Umbilical cord (tissue), 2 donors: ENCODE results near the gene OR1E1. TPM values are rescaled to one million over a fixed set of nuclear protein-coding genes. Genes with fewer than 3 reads are reported as not detected.
"Not testable (repeated sequence)": the region's sequence is repeated elsewhere in the genome, so short reads cannot be mapped to it uniquely, and the experiment has no call there.

Experiments used
- DNase-seq: peaks from one replicate; pipeline ENCODE4 v3.0.0-alpha.2; 2015; ENCODE audit warnings: low spot score
- total RNA-seq: library from RNA; depleted of rRNA; stranded (reverse); fragments of >200 nt; gene quantifications from one replicate; pipeline ENCODE4 v1.2.3, GENCODE V29; 2014; ENCODE audit warnings: low replicate concordance; ENCODE audit not compliant: insufficient read depth

OR1E1 gene
- not detected for total RNA-seq

GRCh38 chr17:3398310-3398709 lies at the start of gene OR1E1:
OR1E1 (minus strand) TSS chr17:3398410; CDS start chr17:3398410, 0 bp downstream.
- DNase-seq: no peak

DNA sequence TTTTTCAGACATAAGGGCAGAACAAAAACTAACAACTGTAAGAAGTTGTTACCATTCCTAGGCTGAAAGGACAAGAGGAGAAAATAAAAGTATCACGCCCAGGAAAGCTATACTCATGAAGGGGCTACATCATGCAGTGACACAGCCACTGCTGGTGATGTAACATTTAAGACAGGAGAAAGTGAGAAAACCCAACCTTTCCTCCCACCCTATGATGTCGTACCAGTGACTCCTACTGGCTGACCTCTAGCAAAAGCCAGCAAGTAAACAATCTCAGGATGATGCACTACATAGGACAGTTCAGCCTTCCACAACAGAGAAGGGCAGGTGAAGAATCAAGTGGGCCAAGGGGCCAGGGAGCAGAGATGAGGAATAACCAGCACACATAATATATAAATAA lies 49.4 kb upstream of the OR1E1 start:
- no peak for DNase-seq

GRCh38 chr17:3440451-3440850 lies 42.2 kb upstream of the OR1E1 start:
- DNase-seq: no peak

DNA sequence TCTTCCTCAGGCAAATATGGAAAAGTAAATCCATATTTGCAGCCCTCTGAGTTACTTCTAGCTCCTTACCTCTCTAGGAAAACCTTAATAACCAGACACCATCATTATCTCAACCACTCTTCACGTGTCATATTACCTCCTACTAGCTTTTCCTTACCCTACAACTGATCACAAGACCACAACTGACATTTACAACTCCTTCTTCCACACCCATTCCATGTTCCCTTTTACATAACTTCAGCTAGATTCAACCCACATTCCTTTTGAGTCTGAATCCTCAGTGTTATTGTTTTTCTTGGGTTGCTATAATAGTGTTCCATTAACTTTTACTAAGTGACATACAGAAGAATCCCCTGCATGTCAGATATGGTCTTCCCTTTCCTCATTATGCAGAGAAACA lies 40.2 kb upstream of the OR1E1 start:
- DNase-seq: no peak

GRCh38 chr17:3433741-3434140 lies 35.5 kb upstream of the OR1E1 start, which contains the start of gene OR1E2:
OR1E2 (minus strand) TSS chr17:3433841; CDS start chr17:3433841, 0 bp downstream.
- DNase-seq: no peak

- DNase-seq: peak; percentile 0
These were observed 35.0 kb upstream of the OR1E1 start for GRCh38 chr17:3433215-3433614.

DNA sequence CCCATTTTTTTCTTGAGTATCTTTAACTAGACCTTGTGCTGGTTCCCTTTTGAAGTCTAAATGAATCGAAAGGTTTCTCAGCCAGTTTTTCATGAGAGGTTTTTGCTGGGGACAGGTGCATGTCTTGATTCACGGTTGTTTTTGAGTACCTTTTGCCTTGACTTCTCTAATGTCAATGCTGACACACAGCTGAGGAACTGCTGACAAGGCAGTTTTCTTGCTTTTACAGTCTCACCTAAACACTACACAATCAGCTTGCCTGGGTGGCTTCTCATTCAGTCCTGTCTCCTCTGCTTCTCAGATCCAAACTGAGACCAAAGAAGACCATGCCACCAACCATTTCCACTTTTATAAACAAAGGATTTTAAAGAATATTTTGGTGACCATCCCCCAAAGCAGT lies 20.0 kb upstream of the OR1E1 start:
- DNase-seq: no peak

- DNase-seq: no peak
These were observed 17.4 kb upstream of the OR1E1 start for GRCh38 chr17:3415610-3416009.

DNA sequence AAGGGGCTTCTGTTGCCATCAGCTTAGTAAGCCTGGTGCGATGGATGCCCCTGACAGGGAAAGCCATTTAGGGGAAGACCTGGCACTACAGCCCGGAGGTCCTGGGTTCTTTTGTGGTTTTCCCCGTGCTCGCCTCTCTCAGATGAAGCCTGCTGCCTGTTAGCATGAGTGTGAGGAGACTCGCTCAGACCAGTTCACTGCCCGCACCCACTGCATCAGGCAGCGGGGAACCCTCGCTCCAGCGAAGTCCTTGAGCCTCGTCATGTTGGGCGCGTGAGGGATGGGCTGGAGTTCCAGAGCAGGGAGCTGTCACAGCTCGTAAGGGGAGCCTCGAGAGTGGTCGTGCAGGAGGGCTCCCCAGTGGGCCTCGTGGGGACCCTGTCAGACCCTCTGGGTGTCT lies 14.0 kb upstream of the OR1E1 start:
- DNase-seq: not testable (repeated sequence)

GRCh38 chr17:3411070-3411469 lies 12.9 kb upstream of the OR1E1 start, which contains the start of gene OR3A3:
OR3A3 (plus strand) TSS chr17:3411370.
- no peak for DNase-seq

DNA sequence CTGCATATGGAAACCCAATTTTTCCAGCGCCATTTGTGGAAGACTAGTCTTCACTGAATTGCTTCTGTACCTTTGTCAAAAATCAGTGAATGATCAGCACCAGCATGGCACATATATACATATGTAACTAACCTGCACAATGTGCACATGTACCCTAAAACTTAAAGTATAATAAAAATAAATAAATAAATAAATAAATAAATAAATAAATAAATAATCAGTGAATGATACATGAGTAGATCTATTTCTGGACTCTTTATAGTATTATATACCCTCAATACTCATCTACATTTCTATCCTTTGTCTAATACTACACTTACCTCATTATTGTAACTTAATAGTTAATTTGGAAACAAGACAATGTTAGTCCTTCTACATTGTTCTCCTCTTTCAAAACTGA lies 5.6 kb upstream of the OR1E1 start:
- DNase-seq: not testable (repeated sequence)

- no peak for DNase-seq
These were observed 3.6 kb upstream of the OR1E1 start for GRCh38 chr17:3401786-3402185.

GRCh38 chr17:3400055-3400454 lies 1.8 kb upstream of the OR1E1 start:
- no peak for DNase-seq

DNA sequence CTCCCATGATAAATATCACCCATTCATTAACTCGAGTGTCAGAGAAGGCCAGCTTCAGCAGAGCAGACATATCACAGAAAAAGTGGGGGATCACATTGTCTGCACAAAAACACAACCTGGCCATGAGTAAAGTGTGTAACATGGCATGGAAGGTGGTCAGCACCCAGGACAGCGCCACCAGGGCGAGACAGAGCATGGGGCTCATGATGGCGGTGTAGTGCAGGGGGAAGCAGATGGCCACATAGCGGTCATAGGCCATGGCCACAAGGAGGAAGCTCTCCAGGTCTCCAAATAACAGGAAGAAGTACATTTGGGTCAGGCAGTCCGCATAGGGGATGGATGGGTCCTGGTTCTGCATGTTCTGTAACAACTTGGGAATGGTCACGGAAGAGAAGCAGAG lies 409 bp downstream of the OR1E1 start:
- DNase-seq: not testable (repeated sequence)

GRCh38 chr17:3389791-3390190 lies 8.4 kb downstream of the OR1E1 start:
- no peak for DNase-seq

DNA sequence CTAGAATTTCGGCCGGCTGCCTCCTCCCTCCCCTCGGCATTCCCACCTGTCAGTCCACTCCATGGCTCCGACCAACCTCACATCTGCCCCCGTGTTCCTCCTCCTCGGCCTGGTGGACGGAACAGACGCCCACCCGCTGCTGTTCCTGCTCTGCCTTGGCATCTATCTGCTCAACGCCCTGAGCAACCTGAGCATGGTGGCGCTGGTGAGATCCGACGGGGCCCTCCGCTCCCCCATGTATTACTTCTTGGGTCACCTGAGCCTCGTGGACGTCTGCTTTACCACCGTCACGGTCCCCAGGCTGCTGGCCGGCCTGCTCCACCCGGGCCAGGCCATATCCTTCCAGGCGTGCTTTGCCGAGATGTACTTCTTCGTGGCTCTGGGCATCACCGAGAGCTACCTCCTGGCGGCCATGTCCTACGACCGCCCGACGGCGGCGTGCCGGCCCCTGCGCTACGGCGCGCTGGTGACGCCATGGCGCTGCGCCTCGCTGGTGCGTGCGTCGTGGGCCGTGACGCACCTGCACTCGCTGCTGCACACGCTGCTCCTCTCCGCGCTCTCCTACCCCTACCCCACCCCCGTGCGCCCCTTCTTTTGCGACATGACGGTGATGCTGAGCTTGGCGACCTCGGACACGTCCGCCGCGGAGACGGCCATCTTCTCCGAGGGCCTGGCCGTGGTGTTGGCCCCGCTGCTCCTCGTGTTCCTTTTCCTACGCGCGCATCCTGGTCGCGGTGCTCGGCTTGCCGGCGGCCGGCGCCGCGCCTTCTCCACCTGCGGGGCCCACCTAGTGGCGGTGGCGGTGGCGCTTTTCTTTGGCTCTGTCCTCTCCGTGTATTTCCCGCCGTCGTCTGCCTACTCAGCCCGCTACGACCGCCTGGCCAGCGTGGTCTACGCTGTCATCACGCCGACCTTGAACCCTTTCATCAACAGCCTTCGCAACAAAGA lies 12.1 kb downstream of the OR1E1 start, which contains the start of gene OR3A2:
Gene OR3A2, minus strand, starts transcription at position 440 of the 948 bp plus-strand sequence.
- no peak for DNase-seq

DNA sequence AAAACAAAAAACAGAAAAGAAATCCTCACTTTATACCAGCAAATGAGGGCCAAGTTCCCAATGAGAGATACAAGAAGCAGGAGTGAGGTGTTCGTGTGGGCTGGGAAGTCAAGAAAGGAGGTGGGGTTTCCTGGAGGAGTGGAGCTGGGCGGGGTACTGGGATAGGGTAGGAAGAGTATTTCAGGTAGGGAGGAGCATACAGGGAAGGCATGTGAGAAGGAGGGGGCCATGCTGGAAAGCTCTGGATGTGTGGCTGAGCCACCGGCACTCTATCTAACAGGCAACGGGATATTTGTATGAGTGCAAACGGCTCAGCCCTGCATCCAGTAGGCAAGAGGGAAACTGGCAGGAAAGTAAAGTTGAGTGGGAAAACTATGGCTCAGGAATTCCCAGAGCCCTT lies 16.3 kb downstream of the OR1E1 start:
- no peak for DNase-seq

- no peak for DNase-seq
These were observed 19.9 kb downstream of the OR1E1 start for GRCh38 chr17:3378321-3378720.

DNA sequence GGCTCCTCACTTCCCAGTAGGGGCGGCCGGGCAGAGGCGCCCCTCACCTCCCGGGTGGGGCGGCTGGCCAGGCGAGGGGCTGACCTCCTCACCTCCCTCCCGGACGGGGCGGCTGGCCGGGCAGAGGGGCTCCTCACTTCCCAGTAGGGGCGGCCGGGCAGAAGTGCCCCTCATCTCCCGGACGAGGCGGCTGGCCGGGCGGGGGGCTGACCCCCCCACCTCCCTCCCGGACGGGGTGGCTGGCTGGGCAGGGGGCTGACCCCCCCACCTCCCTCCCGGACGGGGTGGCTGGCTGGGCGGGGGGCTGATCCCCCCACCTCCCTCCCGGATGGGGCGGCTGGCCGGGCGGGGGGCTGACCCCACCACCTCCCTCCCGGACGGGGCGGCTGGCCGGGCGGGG lies 27.0 kb downstream of the OR1E1 start:
- not testable (repeated sequence) for DNase-seq
